GM19240 (cell line): ENCODE results near the gene STUM.

Source experiments
- DNase-seq: peaks from one replicate; pipeline ENCODE4 v3.0.0; 2011; ENCODE audit warnings: low spot score; ENCODE audit not compliant: insufficient read length

Gene STUM

GRCh38 chr1:226533220-226533619 is 15.3 kb upstream of the STUM start:
- DNase-seq, result no peak

- DNase-seq, result no peak
These were observed 14.5 kb upstream of the STUM start for GRCh38 chr1:226534098-226534497.

GRCh38 chr1:226534645-226535044 is 13.9 kb upstream of the STUM start:
- no peak for DNase-seq

- DNase-seq, result no peak
These were observed 12.9 kb upstream of the STUM start for GRCh38 chr1:226535666-226536065.

GRCh38 chr1:226541231-226541630 is 7.3 kb upstream of the STUM start:
- no peak for DNase-seq

GRCh38 chr1:226541631-226542622 is 6.6 kb upstream of the STUM start:
- no peak for DNase-seq

GRCh38 chr1:226542623-226543103 is 5.9 kb upstream of the STUM start:
- DNase-seq, result no peak

GRCh38 chr1:226545836-226546596 is 2.5 kb upstream of the STUM start:
- DNase-seq, result no peak

- no peak for DNase-seq
These were observed 1.6 kb upstream of the STUM start for GRCh38 chr1:226546926-226547325.

GRCh38 chr1:226547754-226548191 is 791 bp upstream of the STUM start:
- DNase-seq, result peak; percentile 73

- DNase-seq, result no peak
These were observed 751 bp downstream of the STUM start for GRCh38 chr1:226549094-226549936.

- no peak for DNase-seq
These were observed 1.5 kb downstream of the STUM start for GRCh38 chr1:226549937-226550671.

- DNase-seq, result no peak
These were observed 2.1 kb downstream of the STUM start for GRCh38 chr1:226550672-226551041.

- DNase-seq, result no peak
These were observed 2.7 kb downstream of the STUM start for GRCh38 chr1:226551299-226551698.

- DNase-seq, result no peak
These were observed 3.5 kb downstream of the STUM start for GRCh38 chr1:226552061-226552460.

GRCh38 chr1:226553266-226553923 is 4.8 kb downstream of the STUM start:
- DNase-seq, result no peak

GRCh38 chr1:226553924-226554282 is 5.3 kb downstream of the STUM start:
- no peak for DNase-seq

GRCh38 chr1:226555092-226555491 is 6.5 kb downstream of the STUM start:
- no peak for DNase-seq

GRCh38 chr1:226557424-226557823 is 8.9 kb downstream of the STUM start:
- no peak for DNase-seq

- no peak for DNase-seq
These were observed 9.6 kb downstream of the STUM start for GRCh38 chr1:226558036-226558650.
